Activated CD8-positive, alpha-beta memory T cell treated with anti-CD3 and anti-CD28 coated beads, Interleukin-2, amount 50 U/mL, for 24 hours (primary cell): ENCODE results near the gene NTN5.
"Not testable (repeated sequence)": the region's sequence is repeated elsewhere in the genome, so short reads cannot be mapped to it uniquely, and the experiment has no call there.

Source experiments
- DNase-seq: peaks from one replicate; pipeline ENCODE4 v3.0.0-alpha.2; 2020; ENCODE audit errors: extremely low read depth

Gene NTN5

GRCh38 chr19:48696353-48697010 is 23.7 kb upstream of the NTN5 start:
- no peak for DNase-seq

- no peak for DNase-seq
These were observed 23.0 kb upstream of the NTN5 start, which contains the start of gene FUT2 for GRCh38 chr19:48695743-48696352. Gene FUT2 (plus strand): TSS chr19:48695971. CDS start chr19:48702957, 6,986 bp downstream.

GRCh38 chr19:48693629-48694028 is 20.8 kb upstream of the NTN5 start:
- not testable (repeated sequence) for DNase-seq

GRCh38 chr19:48689449-48689848 is 16.6 kb upstream of the NTN5 start:
- no peak for DNase-seq

- DNase-seq: no peak
These were observed 15.0 kb upstream of the NTN5 start for GRCh38 chr19:48687776-48688175.

- DNase-seq: not testable (repeated sequence)
These were observed 13.8 kb upstream of the NTN5 start for GRCh38 chr19:48686637-48687036.

- DNase-seq: no peak
These were observed 13.3 kb upstream of the NTN5 start for GRCh38 chr19:48686088-48686487.

GRCh38 chr19:48685583-48685982 is 12.8 kb upstream of the NTN5 start:
- no peak for DNase-seq

- peak; percentile 6 for DNase-seq
These were observed 10.5 kb upstream of the NTN5 start for GRCh38 chr19:48683349-48683748.

GRCh38 chr19:48681127-48681470 is 8.3 kb upstream of the NTN5 start:
- no peak for DNase-seq

GRCh38 chr19:48680436-48681126 is 7.8 kb upstream of the NTN5 start:
- DNase-seq: no peak

- not testable (repeated sequence) for DNase-seq
These were observed 7.2 kb upstream of the NTN5 start for GRCh38 chr19:48680006-48680405.

- DNase-seq: no peak
These were observed 5.4 kb upstream of the NTN5 start for GRCh38 chr19:48678201-48678600.

GRCh38 chr19:48676887-48677286 is 4.1 kb upstream of the NTN5 start:
- DNase-seq: no peak

GRCh38 chr19:48676487-48676886 is 3.7 kb upstream of the NTN5 start:
- DNase-seq: no peak

- DNase-seq: peak; percentile 51
These were observed 2.4 kb upstream of the NTN5 start for GRCh38 chr19:48674921-48675824.

- DNase-seq: no peak
These were observed 1.5 kb upstream of the NTN5 start for GRCh38 chr19:48674216-48674809.

GRCh38 chr19:48673436-48674100 is 751 bp upstream of the NTN5 start:
- no peak for DNase-seq

GRCh38 chr19:48671446-48671995 is 1.3 kb downstream of the NTN5 start:
- no peak for DNase-seq

- no peak for DNase-seq
These were observed 1.9 kb downstream of the NTN5 start for GRCh38 chr19:48670699-48671445.
